Activated CD8-positive, alpha-beta memory T cell treated with anti-CD3 and anti-CD28 coated beads for 4 hours (primary cell): Measurements from ENCODE around the gene TBX5.
"Not testable (repeated sequence)": the region's sequence is repeated elsewhere in the genome, so short reads cannot be mapped to it uniquely, and the experiment has no call there.

ENCODE experiments used
- DNase-seq, 2 donors: peaks; one replicate each; pipeline ENCODE4 v3.0.0-alpha.2; 2020; ENCODE audit warnings: low read depth in 2 of 2

TBX5 gene

DNA sequence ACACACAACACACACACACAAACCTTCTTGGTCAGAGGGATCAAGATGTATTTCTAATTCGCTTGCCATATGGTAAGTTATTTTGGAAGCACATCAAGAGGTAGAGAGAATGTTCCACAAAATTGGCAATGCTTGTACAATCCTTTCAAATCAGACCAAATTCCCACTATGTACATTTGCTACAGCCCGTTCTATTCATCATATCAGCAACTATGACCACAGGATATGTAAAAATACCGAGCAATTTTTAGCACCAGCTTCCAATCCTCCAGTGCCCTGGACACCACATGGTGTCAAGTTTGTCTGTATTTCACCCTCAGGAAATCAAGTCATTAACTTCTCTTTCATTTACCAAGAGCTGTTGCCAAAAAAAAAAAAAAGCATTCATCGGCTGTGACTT lies 21.2 kb downstream of the TBX5 start:
- DNase-seq: no peak

DNA sequence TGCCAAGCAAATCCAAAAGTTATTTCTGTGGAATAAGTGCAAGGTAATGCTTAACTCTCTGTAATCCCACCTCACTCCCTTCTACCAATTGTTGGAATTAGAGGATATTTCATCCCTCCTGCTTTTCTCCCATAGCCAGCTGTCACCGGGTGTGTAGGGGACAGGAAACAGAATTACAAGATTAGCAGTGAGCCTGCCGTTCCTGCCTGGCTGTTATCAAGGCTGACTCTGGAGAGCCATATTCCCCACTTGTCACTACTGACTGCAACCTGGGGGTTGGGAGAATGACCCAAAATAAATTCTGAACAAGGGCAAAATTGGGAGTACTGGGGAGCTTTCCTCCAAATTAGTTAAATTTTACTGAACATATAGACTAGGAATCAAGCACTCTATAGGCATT lies 24.8 kb downstream of the TBX5 start:
- no peak for DNase-seq

DNA sequence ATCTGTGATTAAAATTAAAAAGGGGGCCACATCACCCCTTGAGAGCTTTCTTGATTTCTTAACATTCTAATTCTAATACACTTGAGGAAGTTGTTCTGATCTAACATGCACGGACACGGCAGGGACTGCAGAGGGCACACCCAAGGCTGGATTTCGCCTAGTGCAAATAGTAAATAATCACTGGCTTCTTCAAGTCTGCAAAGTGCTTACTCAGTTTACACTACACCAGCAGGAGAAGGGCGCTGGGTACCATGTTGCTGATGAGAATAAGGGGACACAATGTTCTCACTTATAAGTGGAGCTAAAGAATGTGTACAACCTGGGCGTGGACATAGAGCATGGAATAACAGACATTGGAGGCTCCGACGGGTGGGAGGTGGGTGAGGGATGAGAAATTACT lies 34.2 kb downstream of the TBX5 start:
- DNase-seq: no peak

DNA sequence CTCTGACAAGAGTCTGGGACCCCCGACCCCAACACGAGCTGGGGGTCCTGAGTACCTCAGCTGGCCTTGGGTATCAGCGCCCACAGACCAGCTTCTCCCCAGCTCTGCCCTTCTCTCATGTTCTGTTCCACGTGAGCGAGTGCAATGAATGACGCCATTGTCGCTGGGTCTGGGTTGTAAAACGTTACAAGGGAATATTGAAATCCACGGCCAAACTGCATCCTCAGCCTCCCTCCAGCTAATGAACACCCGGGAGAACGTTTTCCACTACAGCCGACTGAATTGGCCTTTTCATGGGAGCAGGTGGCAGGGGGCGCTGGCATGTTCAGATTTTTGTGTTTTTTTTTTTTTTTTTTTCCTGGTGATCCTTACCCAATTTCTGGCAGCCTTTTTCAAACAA lies 34.7 kb downstream of the TBX5 start:
- no peak for DNase-seq

DNA sequence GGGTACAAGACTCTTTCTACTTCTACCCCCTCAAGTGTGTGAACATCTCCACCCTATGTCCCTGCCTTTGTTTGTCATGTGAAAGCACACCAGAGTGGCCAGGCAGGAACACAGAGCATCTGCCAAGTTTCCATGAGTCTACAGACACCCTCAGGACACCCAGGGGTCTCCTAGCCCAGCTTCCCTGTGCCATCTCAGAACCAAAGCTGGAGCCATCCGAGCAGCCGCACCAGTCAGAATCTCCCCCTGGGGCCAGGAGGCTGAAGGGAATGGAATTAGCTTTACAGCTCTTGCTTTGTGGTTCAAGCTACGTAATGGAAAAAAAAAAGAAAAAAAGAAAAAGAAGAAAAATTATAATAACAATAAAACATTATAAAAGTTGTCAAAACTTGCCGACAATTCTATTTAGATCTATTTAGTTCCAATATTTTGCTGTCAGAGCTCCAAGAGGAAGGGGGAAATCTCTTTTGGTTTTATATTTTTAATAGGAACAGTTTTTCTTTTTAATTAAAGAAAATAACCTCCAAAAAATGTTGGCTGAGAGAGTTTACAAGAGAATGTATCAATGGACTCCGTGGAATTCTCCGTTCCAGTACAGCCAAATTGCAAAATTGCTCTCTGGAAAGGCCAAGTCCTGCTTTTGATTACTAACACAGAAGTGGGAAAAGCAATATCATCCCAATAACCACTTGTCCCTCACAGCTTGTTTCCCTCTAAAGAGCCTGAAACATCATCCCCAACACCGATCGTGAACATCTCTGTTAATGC lies 37.1 kb downstream of the TBX5 start:
- no peak for DNase-seq

DNA sequence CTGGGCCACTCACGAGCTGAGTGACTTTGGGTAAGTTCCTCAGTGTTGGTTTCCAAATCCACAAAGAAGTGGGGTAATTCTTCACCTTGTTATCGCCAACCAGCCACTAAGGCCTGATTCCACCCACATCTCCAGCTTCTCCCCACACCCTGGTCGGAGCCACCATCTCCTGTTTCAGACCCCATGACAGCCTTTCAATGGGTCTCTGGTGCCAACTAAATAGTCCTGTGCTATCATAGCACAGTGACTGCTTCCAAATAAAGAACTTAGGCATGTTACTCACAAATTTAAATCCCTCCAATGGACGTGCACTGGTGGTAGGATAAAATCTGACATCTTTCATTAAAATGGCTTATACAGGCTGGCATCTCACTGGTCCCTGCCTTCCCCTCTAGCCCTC lies 44.0 kb downstream of the TBX5 start:
- no peak for DNase-seq

DNA sequence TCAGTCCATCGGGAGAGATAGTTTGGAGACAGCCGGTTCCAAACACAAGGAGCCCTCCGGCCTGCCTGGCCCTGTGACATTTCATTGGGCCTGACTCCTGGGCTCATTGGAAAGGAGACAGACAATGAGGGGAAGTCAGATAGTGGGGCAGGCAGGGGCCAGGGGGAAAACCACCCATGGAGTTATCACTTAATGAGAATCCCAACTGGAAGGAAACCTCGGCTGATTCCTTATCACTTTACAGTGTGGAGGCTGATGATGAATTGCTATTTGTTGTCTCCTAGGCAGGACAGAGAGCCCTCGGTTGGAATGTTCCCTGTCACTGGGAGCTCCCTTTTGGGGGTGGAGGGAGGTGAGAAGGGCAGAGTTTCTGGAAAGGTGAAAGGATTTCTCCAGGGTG lies 44.4 kb downstream of the TBX5 start:
- no peak for DNase-seq

DNA sequence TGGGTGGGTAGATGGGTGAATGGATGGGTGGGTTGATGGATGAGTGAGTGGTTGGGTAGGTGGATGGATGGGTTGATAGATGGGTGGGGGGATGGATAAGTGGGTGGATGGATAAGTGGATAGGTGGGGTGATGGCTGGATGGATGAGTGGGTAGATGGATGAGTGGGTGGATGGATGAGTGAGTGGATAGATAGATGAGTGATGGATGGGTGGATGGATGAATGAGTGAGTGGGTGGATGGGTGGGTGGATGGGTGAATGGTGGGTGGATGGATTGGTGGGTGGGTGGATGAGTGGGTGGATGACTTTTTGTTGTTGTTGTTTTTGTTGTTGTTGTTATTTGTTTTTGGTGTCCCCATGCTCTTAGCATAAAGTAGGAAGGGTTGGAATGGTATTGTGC lies 45.5 kb downstream of the TBX5 start:
- DNase-seq: no peak

DNA sequence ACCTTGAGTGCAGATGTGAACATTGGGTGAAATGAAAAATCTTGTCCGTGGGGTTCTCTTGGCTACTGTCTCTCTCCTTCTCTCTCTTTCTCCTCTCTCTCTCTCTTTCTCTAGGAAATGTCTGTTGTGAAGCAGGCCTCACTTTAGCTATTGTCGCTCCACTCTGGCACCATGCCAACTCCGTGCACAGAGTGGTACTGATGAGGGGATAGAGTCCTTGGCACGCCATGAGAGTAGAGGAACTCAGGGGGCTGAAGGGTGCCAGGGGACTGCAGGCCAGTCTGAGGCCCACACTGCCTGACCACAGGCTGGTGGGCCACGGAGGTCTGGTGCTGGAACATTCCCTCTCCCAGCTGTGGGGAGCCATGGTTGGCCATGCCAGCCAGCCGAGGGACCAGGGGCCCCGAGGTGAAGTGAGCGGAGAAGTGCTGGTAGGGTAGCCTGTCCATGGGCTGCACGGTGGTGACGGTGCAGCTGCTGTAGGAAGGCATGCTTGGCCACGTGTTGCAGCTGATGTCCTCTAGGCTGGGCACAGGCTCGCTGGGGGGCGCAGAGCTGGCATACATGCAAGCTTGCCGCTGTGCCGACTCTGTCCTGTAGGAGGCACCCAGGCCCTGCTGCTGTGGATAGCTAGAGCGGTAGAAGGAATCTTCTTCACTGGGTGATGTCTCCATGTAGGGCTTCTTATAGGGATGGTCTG lies 50.4 kb downstream of the TBX5 start:
- DNase-seq: no peak

DNA sequence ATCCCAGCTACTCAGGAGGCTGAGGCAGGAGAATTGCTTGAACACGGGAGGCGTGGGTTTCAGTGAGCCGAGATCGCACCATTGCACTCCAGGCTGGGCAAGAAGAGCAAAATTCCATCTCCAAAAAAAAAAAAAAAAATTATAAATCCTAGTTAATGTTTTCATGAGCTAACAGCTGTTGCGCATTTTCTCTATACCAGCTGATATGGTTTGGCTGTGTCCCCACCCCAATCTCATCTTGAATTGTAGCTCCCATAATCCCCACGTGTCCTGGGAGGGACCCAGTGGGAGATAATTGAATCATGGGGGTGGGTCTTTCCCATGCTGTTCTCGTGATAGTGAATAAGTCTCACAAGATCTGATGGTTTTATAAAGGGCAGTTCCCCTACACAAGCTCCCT lies 56.7 kb downstream of the TBX5 start:
- DNase-seq: not testable (repeated sequence)

DNA sequence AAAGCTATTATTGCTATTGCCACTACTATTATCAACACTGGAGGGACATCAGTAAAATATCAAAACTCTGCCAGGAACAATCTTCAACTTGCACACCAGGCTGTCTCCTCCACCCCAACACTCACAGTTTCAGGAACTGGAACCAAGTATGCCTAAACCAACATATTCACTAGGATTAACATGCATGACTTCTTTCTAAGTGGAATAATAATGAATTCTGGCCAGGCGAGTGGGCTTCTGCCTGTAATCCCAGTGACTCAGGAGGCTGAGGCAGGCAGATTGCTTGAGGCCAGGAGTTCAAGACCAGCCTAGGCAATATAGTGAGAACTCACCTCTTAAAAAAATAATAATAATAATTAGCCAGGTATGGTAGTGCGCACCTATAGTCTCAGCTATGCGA lies 58.1 kb downstream of the TBX5 start:
- DNase-seq: no peak

DNA sequence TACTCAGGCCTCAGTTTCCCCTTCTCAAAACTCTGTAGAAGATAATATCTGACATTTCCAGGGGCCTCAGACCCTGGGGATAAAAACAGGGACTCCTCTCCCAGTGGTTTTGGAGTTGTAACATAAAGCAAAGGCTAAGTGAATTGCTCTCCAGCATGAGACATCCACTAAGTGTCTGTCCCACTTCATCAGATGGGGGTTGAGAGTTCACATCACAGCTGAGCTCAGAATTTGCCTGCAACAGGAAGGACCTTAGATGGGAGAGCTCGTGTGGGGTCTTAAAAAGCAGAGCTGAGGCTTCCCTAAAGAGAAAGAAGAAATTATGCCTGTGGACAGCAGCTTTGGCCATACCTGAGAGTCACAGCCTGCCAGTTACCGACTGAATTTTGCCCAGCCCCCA lies 61.1 kb downstream of the TBX5 start:
- no peak for DNase-seq

DNA sequence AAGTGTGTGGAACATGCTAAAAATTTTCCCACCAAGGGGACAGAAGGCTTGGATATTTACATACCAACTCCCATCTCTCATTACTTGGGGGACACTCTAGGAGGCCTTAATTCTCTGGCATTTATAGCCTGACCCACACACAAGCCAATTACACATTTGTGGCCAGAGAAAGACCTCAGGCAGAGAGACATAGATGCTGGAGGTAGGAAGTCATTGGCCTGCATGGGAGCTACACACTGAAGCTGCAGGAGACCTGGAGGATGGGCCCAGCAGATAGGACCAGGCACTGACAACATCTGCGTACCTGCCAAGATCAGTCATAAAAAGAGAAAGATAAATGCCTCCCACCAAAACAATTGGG lies 61.7 kb downstream of the TBX5 start:
- no peak for DNase-seq

DNA sequence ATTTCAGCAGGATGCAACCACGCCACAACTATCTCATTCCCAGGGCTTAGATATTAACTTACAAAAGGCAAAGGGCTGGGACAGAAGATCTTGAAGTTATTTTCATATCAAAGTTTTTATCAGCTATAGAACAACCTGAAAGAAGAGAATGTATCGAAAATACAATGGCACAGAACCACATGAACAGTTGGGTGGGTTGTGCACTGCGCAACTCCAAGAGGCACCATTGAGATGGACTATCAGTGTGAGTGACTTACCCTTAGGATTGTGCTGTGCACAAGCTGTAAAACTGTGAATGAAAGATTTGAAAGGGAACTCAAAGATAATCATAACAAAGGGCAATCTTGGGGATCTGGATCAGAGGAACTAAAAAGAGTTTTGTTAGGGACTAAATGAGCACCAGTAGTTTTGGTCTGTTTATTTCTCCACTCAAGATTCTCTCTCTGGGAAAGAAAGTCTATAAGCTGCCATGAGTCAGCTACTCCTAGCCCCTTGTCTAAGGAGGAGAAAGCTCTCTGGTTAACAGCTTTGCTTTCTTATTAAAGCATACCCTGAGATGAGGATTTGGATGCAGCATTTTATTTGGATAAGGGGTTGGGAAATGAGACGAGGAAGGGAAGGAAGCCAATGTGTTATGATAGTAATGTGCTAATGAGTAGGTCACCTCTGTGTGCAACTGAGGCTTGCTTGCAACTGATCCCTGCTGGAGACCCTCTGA lies 62.2 kb downstream of the TBX5 start:
- no peak for DNase-seq

DNA sequence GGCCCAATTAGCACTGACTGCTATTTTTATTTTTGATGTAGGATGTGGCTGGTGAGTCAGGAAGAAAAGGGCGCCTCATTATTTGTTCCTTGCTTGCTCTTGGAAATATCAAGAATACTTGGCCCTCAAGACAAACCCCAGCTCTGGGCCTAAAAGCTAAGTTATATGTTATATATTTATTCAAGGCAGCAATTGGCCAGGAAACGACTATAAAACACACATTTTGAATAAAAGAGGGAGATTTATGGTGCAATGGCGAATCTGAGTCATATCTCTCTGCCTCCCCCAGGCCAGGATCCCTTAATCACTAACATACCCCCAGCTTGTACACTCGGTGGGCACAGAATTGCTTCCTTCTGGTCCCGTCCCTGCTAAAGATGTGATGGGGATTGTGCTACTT lies 63.3 kb downstream of the TBX5 start:
- DNase-seq: no peak

DNA sequence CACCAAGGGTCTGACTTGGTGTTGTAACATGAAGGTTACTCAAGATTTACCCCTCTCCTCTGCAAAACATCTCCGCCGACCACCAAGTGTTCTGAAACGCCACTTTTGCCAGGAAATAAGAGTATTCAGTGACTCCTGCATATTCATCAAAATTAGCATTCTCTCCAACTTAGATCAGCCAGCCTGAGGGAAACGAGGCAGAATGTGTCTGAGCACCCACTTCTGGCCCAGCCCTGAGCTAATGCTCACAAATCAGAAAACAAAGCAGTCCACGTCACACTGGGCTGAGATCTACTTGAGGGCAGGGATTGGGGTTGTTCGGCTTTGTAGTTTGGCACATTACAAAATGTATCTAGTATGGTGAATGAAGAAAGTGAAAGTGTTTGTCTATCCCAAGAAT lies 64.3 kb downstream of the TBX5 start:
- DNase-seq: no peak

DNA sequence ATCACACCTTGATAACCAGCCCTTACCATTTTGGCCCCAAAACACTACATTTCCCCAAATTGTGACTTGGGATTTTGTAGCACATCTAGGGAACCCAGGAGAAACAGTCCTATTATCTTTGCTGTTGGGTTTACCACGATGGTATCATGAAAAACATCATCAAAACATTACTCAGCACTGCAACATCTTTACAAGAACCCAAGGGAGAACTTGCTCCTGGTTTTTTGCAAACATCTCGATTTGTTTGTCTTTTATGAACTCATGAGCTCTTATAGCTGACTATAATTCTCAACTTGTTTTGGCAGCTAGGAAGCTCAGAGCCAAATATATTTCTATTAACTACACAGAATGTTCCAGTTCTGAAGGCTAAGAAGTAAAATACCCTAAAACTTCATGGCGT lies 65.7 kb downstream of the TBX5 start:
- no peak for DNase-seq

DNA sequence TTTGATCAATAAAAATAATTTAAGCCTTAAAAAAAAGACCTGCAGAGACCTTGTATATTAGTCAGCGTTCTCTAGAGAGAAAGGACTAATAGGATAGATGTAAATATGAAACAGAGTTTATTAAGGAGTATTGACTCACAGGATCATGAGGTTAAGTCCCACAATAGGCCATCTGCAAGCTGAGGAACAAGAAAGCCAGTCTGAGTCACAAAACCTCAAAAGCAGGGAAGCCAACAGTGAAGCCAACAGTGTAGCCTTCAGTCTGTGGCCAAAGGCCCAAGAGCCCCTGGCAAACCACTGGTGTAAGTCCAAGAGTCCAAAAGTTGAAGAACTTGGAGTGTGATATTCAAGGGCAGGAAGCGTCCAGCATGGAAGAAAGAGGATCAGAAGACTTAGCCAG lies 66.3 kb downstream of the TBX5 start:
- no peak for DNase-seq

DNA sequence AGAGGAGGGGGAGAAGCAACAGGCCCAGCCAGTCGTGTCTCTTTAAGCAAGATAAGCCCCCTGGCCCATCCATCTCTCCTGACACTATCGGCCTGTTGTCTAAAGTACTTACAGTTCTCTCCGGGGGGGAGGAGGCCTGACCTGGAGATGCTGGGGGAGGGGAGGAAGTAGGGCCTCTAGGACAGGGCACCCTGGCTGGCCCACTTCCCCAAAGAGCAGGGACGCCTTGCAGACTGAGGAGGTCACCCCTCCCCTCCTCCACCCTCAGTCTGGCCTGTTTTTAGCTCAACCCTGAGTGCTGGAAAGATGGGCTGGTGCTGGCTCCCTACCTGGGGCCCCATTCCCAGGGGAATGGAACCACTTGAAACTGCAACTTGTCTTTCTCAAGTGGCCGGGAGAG lies 70.3 kb downstream of the TBX5 start:
- no peak for DNase-seq

DNA sequence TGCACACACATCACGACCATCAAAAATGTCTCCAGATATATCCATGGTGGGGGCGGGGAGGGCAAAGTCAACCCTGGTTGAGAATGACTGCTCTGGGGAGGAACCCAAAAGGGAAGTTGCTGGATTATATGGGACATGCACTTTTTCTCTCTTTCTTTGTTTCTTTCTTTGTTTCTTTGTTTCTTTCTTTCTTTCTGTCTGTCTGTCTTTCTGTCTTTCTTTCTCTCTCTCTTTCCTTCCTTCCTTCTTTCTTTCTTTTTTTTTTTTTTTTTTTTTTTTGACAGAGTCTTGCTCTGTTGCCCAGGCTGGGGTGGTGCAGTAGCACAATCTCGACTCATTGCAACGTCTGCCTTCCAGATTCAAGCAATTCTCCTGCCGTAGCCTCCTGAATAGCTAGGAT lies 71.5 kb downstream of the TBX5 start:
- DNase-seq: no peak

DNA sequence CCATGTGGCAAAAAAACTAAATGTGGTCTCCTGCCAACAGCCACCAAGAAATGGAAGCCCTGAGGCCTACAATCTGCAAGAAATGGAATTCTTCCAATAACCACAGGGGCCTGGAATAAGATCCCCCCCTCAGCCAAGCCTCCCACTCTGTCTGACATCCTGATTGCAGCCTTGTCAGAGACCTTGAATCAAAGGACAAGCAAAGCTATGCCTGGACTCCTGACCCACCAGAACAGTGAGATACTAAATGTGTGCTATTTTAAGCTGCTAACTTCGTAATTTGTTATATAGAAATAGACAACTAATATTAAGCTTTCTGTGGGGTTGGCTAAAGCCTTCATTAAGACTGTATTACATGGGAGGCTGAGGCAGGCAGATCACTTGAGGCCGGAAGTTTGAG lies 77.7 kb downstream of the TBX5 start:
- DNase-seq: no peak

DNA sequence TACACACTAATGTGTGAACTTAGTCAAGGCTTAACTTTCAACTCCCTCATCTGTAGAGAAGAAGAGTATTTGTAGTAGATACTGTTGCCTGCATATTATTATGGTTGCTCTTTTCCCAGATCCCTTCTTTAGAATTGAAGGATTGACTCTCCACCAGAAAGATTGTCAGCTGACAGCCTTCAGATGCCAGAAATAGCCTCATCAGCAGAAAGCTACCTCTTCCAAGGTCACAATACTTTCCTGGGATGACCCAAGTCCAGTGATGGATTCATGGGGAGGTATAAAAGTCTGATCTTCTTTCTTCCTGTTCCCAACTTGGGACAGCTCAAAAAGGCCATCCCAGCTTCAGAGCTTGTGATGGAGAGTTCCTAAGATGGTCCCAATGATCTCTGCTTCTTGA lies 78.2 kb downstream of the TBX5 start:
- no peak for DNase-seq

DNA sequence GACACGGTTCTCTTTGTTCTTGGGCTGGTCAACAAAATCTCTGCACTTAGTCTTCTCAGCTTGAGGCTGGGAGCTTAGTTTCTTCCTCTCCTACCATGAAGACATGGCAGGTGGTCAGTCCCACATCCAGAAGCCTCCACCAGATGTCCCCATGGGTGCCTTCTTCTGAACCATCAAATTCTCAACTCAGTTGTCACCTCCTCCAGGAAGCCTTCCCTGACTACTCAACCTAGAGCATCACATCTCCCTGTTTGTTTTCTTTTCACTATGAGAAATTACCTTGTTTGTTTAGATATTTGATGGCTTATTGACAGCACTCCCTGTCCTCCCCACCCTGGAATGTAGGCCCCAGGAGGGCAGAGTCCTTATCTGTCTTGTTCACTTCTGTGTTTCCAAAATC lies 84.4 kb downstream of the TBX5 start:
- no peak for DNase-seq
